Activated CD4-positive, alpha-beta T cell treated with anti-CD3 and anti-CD28 coated beads, Interleukin-2, amount 10 ng/mL, durations not matched to agents 7 days and 5 days (primary cell): ENCODE data around the gene NACC2. TPM values are rescaled to one million over a fixed set of nuclear protein-coding genes. Genes with fewer than 3 reads are reported as not detected.

Experiments used
- CTCF ChIA-PET: fragments of 350-600 bp; sonication (Branson Sonifier 250); formaldehyde crosslinking; loops from one replicate; lab custom pipeline; 2021; ENCODE audit warnings: antibody characterized with exemption; lab: Charles Lee
- POLR2A ChIA-PET: fragments of 350-600 bp; sonication (Branson Sonifier 250); formaldehyde crosslinking; loops from one replicate; lab custom pipeline; 2021; ENCODE audit warnings: antibody characterized with exemption; lab: Charles Lee
- DNase-seq: peaks from one replicate; pipeline ENCODE4 v3.0.0-alpha.2; 2020
- H3K27ac Mint-ChIP-seq: one replicate; pipeline ENCODE4 v1.8.0; 2021; ENCODE audit warnings: mild to moderate bottlenecking, moderate library complexity, mixed read lengths
- H3K27me3 Mint-ChIP-seq: one replicate; pipeline ENCODE4 v1.8.0; 2021; ENCODE audit warnings: mixed read lengths
- H3K36me3 Mint-ChIP-seq: one replicate; pipeline ENCODE4 v1.8.0; 2021; ENCODE audit warnings: low read depth, mixed read lengths
- H3K4me1 Mint-ChIP-seq: one replicate; pipeline ENCODE4 v1.8.0; 2021; ENCODE audit warnings: mixed read lengths
- H3K4me3 Mint-ChIP-seq: one replicate; pipeline ENCODE4 v1.8.0; 2021; ENCODE audit warnings: mild to moderate bottlenecking, moderate library complexity, mixed read lengths
- H3K9me3 Mint-ChIP-seq: one replicate; pipeline ENCODE4 v1.8.0; 2021; ENCODE audit warnings: mixed read lengths
- total RNA-seq, 2 experiments: library from RNA; stranded (reverse); gene quantifications; one replicate each; pipeline ENCODE4 v1.2.3, GENCODE V29; 2021

The NACC2 gene
- total RNA-seq, 2 experiments from 2014 or later: 4.1 to 4.4 TPM

DNA sequence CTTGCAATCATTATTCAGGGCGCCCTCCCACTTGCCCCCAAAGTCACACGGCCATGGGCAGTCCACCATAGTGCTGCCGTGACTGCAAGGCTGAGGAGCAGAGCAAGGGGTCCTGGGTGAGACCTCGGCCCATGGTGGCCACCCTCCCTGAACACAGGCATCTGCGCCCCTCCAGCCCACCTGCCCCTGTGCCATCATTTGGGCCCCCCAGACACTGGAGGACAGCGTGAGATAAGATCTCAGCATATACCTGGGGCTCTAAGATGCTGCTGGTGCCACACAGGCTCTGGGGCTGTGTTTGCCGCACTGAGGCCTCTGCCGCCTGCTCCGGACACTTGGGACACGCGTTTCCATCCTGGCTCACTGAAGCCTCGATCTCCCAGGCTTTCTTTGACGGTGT, 20.1 kb upstream of the NACC2 start:
- peaks cover 49% of the 10 kb centered on the region for H3K4me1 Mint-ChIP-seq
- no peaks in the 10 kb centered on the region for H3K9me3 Mint-ChIP-seq
- POLR2A ChIA-PET: no interaction called here
- H3K27me3 Mint-ChIP-seq: no peaks in the 10 kb centered on the region
- DNase-seq: no peak
- CTCF ChIA-PET: no interaction called here
- H3K36me3 Mint-ChIP-seq: peaks cover 21% of the 10 kb centered on the region
- peak overlapping the region; percentile 77 for H3K27ac Mint-ChIP-seq
- no peak overlapping the region for H3K4me3 Mint-ChIP-seq

DNA sequence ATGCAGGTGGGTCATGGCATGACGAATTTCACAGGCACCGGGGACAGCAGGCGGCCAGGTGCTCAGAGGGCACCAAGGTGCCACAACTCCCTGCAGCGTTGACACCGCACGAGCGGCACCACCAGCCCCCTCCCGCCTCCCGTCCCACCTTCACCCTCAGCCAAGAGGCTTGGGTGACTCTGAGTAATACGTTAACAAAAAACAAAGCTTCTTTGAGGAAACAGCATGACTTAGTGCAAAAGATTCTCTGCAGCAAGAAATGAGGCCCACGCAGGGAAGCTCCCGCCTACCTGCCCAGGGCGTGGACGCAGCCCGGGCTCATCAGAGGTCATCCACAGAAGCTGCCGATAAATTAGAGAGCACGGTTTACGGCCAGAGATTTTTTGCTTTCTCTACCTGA, 19.5 kb upstream of the NACC2 start:
- CTCF ChIA-PET: no interaction called here
- no peak overlapping the region for H3K4me3 Mint-ChIP-seq

GRCh38 chr9:136112541-136112940, 17.5 kb upstream of the NACC2 start:
- H3K4me1 Mint-ChIP-seq: peaks cover 62% of the 10 kb centered on the region
- H3K36me3 Mint-ChIP-seq: peaks cover 23% of the 10 kb centered on the region
- H3K27me3 Mint-ChIP-seq: no peaks in the 10 kb centered on the region
- ChIA-PET POLR2A (no interaction called here), CTCF (no interaction called here)
- H3K9me3 Mint-ChIP-seq: no peaks in the 10 kb centered on the region
- no peak overlapping the region for H3K4me3 Mint-ChIP-seq
- DNase-seq: no peak
- peak overlapping the region; percentile 97 for H3K27ac Mint-ChIP-seq

More for the DNA sequence above, 19.5 kb upstream of the NACC2 start:
- Mint-ChIP-seq H3K27ac (peak overlapping the region; percentile 77), H3K27me3 (no peaks in the 10 kb centered on the region), H3K4me1 (peaks cover 48% of the 10 kb centered on the region), H3K9me3 (no peaks in the 10 kb centered on the region), H3K36me3 (peaks cover 23% of the 10 kb centered on the region)
- POLR2A ChIA-PET: no interaction called here
- no peak for DNase-seq

GRCh38 chr9:136111910-136112309, 16.8 kb upstream of the NACC2 start:
- DNase-seq: no peak
- ChIA-PET CTCF (interaction anchor here (1.1 kb wide), 1 partner anchor 10 kb away, joined by 3 read pairs; no protein-coding TSS in a partner anchor), POLR2A (no interaction called here)
- H3K4me1 Mint-ChIP-seq: peaks cover 68% of the 10 kb centered on the region
- no peaks in the 10 kb centered on the region for H3K27me3 Mint-ChIP-seq
- peaks cover 23% of the 10 kb centered on the region for H3K36me3 Mint-ChIP-seq
- peak overlapping the region; percentile 97 for H3K27ac Mint-ChIP-seq
- H3K9me3 Mint-ChIP-seq: no peaks in the 10 kb centered on the region
- H3K4me3 Mint-ChIP-seq: peak overlapping the region; percentile 38

- peak overlapping the region; percentile 97 for H3K27ac Mint-ChIP-seq
- POLR2A ChIA-PET: no interaction called here
- H3K4me1 Mint-ChIP-seq: peaks cover 75% of the 10 kb centered on the region
- DNase-seq: no peak
- no peaks in the 10 kb centered on the region for H3K27me3 Mint-ChIP-seq
- H3K4me3 Mint-ChIP-seq: peak overlapping the region; percentile 65
- H3K36me3 Mint-ChIP-seq: peaks cover 20% of the 10 kb centered on the region
- CTCF ChIA-PET: interaction anchor here (1.1 to 2.0 kb wide), 2 partner anchors 11 to 144 kb away, joined by 3 to 4 read pairs; no protein-coding TSS in a partner anchor
- H3K9me3 Mint-ChIP-seq: no peaks in the 10 kb centered on the region
Observed at GRCh38 chr9:136111190-136111589, 16.1 kb upstream of the NACC2 start.

GRCh38 chr9:136110082-136111061, 15.3 kb upstream of the NACC2 start:
- DNase-seq: peak; percentile 47
- Mint-ChIP-seq H3K27me3 (no peaks in the 10 kb centered on the region), H3K27ac (peak overlapping the region; percentile 97), H3K4me3 (peak overlapping the region; percentile 88), H3K36me3 (peaks cover 19% of the 10 kb centered on the region), H3K9me3 (no peaks in the 10 kb centered on the region), H3K4me1 (peaks cover 83% of the 10 kb centered on the region)
- ChIA-PET CTCF (interaction anchor here (0.9 to 2.0 kb wide), 7 partner anchors 7 to 143 kb away, joined by 3 to 7 read pairs (median 4); partner anchors contain the start of gene NACC2), POLR2A (interaction anchor here (0.9 to 1.0 kb wide), 2 partner anchors 8 to 14 kb away, joined by 3 to 6 read pairs; no protein-coding TSS in a partner anchor)

GRCh38 chr9:136109351-136110081, 14.4 kb upstream of the NACC2 start:
- Mint-ChIP-seq H3K4me1 (peaks cover 82% of the 10 kb centered on the region), H3K27me3 (no peaks in the 10 kb centered on the region), H3K36me3 (peaks cover 12% of the 10 kb centered on the region), H3K27ac (peak overlapping the region; percentile 97), H3K9me3 (no peaks in the 10 kb centered on the region), H3K4me3 (peak overlapping the region; percentile 88)
- CTCF ChIA-PET: interaction anchor here (0.9 to 2.0 kb wide), 6 partner anchors 8 to 142 kb away, joined by 3 to 7 read pairs (median 4); partner anchors contain the start of gene NACC2
- POLR2A ChIA-PET: interaction anchor here (0.6 to 1.0 kb wide), 3 partner anchors 8 to 117 kb away, joined by 3 to 6 read pairs (median 3); no protein-coding TSS in a partner anchor
- DNase-seq: peak; percentile 93

DNA sequence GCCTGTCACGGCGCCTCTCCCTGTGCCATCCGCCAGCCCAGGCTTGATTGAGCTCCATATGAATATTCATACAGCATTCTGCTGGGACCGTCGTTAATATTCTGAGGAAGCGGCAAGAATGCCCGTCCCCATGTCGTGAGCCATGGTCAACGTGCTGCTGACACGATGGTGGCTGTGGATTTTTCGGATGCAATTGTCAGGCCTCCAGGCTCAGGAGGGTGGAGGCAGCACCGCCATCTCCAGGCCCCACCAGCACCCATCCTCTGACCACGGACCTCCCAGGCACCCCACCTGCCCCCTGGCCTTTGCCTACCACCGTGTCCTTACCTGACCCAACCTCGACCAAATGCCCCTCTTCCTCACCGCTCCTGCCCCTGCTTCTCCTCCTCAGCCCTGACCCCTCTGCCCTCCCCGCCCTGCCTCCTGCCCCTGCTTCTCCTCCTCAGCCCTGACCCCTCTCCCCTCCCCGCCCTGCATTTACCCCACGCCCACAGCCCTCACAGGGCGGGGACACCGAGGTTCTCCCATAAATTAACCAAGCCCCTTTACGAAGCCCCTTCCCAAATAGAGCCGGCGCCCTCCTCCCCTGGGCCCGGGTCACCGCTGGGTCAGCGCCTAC, 13.7 kb upstream of the NACC2 start:
- Mint-ChIP-seq H3K4me3 (peak overlapping the region; percentile 82), H3K36me3 (peaks cover 9% of the 10 kb centered on the region), H3K27me3 (no peaks in the 10 kb centered on the region), H3K27ac (peak overlapping the region; percentile 89), H3K9me3 (no peaks in the 10 kb centered on the region), H3K4me1 (peaks cover 74% of the 10 kb centered on the region)
- ChIA-PET POLR2A (interaction anchor here (0.6 to 1.0 kb wide), 2 partner anchors 9 to 116 kb away, joined by 3 to 6 read pairs; no protein-coding TSS in a partner anchor), CTCF (interaction anchor here (0.6 to 1.8 kb wide), 5 partner anchors 9 to 141 kb away, joined by 3 to 7 read pairs (median 4); partner anchors contain the start of gene NACC2)
- no peak for DNase-seq

DNA sequence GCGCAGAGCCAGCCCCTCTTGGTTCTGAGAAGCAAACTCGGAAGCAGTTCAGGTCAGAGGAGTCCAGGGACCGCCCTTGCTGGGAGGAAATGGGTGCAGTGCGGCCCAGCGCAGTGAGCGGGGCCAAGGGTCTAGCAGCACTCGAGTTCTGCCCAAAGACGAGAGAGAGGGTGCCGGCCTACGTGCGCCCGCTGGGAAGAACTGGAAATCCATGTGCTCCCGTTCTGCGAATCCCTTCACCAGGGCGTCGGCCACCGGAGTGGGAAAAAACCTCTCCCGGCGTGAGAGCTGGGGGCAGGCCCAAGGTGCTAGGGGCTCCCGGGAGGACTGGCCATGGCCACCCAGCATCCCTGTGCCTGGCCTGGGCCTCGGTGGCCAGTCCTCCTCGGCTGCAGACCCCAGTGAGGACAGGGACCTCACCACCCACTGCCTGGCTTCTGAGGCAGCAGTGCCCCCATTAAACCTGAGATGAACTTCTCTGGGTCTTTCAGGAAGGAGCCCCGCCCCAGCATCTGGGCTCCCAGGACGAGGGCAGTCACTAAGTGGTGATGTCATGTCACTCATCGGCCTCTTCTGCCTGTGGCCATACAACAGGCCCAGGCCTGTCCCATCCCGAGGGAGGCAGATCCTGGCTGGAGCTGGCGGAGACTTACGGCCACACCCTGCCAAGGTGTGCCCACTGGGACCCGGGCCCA, 13.0 kb upstream of the NACC2 start:
- CTCF ChIA-PET: interaction anchor here (0.6 to 1.8 kb wide), 2 partner anchors 9 to 141 kb away, joined by 3 to 5 read pairs; no protein-coding TSS in a partner anchor
- peaks cover 68% of the 10 kb centered on the region for H3K4me1 Mint-ChIP-seq

GRCh38 chr9:136107155-136107952, 12.3 kb upstream of the NACC2 start:
- H3K4me3 Mint-ChIP-seq: peak overlapping the region; percentile 66
- H3K36me3 Mint-ChIP-seq: peaks cover 2% of the 10 kb centered on the region
- H3K9me3 Mint-ChIP-seq: no peaks in the 10 kb centered on the region
- peak; percentile 60 for DNase-seq
- ChIA-PET CTCF (interaction anchor here (1.4 to 1.6 kb wide), 2 partner anchors 12 to 15 kb away, joined by 4 to 6 read pairs; partner anchors contain the start of gene NACC2), POLR2A (no interaction called here)
- peak overlapping the region; percentile 91 for H3K27ac Mint-ChIP-seq
- peaks cover 62% of the 10 kb centered on the region for H3K4me1 Mint-ChIP-seq
- no peaks in the 10 kb centered on the region for H3K27me3 Mint-ChIP-seq

More for the DNA sequence above, 13.0 kb upstream of the NACC2 start:
- H3K27me3 Mint-ChIP-seq: no peaks in the 10 kb centered on the region
- POLR2A ChIA-PET: no interaction called here
- H3K9me3 Mint-ChIP-seq: no peaks in the 10 kb centered on the region
- no peak for DNase-seq
- peaks cover 2% of the 10 kb centered on the region for H3K36me3 Mint-ChIP-seq
- peak overlapping the region; percentile 91 for H3K27ac Mint-ChIP-seq
- peak overlapping the region; percentile 82 for H3K4me3 Mint-ChIP-seq
